Hematopoietic multipotent progenitor cell treated with erythropoietin and hydrocortisone succinate and interleukin-3 and kit ligand, for 15 days (in vitro differentiated cells): Measurements from ENCODE around the gene REV1.
"Not testable (repeated sequence)": the region's sequence is repeated elsewhere in the genome, so short reads cannot be mapped to it uniquely, and the experiment has no call there.

ENCODE experiments used
- DNase-seq: peaks from one replicate; pipeline ENCODE4 v3.0.0-alpha.2; 2015; ENCODE audit warnings: low spot score

REV1 gene

DNA sequence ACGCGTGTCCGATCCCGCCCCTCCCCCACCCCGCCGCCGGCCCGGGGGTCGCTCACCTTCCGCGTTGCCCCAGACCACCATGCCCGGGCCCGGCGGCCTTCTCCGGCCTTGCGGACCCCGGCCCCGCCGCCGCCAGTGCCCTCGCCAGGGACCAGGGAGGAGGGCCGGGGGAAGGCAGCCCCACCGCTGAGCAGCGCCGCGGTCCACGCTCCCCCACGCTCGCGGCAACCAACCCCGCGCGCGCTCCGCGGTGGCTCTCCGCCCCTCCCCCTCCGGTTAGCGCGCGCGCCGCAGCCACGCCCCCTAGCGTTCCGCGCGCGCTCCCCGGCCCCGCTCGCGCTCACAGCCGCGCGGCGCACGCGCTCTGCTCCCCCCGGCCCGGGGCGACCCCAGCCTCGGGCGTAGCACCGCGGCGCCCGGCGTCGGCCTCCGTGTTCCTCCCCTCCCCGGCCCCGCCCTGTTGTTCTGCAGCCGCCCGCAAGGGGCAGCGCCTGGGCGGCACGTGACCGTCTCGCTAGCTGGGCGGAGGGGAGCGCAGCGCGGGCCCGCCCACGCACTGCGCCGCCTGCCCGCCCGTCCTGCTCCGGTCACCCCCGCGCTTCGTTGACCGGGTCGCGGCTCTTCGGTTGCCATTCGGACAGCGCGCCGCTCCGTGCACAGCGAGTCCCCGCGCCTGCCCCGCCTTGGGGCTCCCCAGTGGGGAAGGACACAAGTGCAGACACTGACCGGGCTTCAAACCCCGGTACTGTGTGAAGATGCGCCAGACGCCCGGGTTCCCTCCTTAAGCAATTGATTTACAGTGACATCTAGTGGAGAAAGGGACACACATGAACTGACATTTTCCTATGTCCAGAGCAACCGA is at the start of gene REV1:
REV1 (minus strand) TSS at position 257 of the 862 bp plus-strand sequence. CDS start 25,042 bp downstream, outside the sequence.
- DNase-seq, result peak; percentile 93

DNA sequence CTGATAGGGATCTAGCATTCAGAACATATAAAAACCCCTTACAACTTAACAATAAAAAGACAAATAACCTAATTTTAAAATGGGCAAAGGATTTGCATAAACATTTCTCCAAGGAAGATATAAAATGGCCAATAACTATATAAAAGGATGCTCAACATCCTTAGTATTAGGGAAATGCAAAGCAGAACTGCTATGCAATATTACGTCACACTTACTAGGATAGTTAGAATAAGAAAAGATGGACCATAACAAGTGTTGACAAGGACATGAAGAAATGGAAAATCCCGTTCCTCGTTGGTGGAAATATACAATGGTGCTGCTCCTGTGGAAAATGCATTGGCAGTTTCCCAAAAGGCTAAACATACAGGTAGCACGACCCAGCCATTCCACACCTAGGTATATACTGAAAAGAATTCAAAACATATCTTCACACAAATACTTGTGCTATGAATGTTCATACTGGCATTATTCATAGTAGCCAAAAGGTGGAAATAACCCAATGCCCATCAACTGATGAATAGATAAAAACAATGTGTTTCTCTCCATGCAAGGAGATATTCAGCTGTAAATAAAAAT is 48.2 kb upstream of the REV1 start:
- DNase-seq, result no peak

DNA sequence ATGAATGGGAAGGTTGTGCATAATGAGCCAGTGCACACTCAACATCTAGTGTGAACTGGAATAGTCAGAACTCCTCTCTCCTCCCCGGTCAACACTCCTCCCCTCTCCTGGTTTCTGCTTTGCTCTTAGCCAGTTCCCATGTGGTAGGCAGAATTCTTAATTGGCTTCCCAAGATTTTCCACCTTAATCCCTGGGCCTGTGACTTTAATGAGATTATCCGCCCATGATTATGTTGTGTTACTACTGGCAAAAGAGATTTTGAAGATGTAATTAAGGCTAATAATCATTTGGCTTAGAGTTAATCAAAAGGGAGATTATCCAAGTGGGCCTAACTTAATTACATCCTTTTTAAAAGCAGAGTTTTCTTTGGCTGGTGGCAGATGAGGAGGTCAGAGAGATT is 34.2 kb upstream of the REV1 start:
- DNase-seq, result no peak

DNA sequence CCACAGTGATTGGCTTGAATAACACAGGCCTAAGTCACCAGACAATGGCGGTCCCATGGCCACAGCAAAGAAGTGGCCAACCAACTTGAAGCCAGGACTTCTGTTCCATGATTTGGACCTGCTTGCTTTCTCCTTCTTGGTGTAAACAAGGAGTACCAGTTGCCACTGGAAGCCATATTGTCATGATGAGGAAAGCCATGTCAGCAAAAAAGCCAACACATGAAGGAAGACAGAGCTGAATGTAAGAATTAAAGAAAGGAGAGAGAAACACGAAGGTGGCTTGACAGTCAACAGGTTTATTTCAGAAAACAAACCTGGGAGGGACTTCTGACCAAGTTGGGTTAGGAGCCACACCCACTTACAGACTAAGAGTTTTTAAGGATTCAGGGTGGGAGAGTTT is 32.3 kb upstream of the REV1 start:
- no peak for DNase-seq

DNA sequence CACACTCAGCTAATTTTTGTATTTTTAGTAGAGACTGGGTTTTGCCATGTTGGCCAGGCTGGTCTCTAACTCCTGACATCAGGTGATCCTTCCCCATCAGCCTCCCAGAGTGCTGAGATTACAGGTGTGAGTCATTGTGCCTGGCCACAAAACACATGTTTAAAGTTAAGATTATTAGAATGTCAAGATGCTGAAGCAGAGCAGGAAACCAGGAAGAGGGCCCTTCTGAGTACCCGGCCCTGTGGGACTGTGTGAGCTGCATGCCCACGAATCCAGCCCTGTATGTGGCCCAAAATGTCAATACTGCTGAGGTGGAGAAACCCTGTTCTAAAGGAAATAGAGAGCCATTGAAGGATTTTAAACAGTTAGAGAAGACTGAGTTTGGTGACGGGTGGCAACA is 31.0 kb upstream of the REV1 start:
- DNase-seq, result no peak

DNA sequence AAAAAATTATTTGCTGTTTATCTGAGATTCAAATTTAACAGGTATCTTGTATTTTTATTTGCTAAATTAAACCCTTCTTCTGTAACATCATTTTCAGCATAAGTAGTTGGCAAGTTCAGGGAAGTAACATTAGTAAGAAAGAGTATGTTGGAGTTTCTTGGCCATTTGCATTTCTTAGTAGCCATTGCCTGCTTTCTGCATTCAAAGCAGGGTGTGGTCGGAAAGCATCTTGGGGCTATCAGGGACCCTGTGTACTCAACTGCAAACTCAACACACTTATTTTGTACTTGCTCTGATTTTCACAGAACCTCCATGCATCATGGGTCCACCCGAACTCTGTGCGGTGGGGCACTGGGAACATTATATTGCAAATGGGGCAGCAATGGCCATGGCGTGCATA is 30.4 kb upstream of the REV1 start:
- DNase-seq, result no peak

DNA sequence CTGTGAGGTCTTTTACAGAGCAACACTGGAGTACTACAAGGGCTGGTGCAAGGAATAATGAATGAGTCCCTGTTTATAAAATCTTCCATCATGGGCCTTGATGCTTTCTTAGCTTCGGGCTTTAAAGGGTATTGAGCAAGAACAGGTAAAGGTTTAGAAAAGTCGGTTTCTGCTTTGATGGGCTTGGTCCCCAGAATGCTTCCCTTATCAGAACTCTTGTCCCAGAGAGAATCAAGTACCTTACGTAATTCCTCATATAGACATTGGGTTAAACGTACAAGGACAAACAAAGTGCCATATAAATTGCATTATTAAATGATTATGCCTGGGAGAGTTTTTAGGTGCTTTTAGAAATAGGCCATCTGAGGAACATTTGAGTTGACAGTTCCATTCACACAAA is 24.5 kb upstream of the REV1 start:
- no peak for DNase-seq

DNA sequence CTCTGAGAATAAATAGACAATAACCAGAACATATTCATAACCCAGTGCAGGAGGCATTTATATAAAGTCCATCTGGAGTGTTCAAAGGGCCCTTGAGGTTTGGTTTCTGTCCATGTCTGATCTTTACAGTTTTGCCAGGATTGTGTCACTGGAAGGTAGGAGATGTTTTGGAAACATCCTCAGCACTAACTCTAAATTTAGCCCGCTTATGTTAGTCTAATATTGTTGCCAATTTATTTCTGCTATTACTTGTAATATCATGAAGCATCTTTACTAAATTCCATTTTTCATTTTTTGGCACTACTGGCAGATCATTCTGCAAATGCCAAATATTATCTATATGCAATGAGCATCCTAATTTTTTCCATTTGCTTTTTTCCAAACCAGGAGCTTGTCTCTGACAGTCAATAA is 22.4 kb upstream of the REV1 start:
- no peak for DNase-seq

DNA sequence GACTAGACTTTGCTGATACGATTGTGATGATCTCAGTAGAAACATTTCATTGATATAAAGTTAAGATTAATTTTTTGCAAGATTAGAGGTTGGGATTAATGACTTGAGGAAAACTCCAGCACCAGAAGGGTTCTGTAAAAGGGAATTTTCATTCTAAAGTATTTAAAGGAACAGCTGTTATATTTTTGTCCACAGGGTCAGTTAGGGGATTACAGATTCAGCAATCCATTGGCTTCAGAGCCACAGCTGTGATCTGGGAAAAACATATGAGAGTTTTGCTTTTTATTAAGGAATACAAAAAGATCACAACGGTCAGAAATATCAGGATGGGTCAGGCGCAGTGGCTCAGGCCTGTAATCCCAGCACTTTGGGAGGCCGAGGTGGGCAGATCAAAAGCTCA is 19.6 kb upstream of the REV1 start:
- no peak for DNase-seq

DNA sequence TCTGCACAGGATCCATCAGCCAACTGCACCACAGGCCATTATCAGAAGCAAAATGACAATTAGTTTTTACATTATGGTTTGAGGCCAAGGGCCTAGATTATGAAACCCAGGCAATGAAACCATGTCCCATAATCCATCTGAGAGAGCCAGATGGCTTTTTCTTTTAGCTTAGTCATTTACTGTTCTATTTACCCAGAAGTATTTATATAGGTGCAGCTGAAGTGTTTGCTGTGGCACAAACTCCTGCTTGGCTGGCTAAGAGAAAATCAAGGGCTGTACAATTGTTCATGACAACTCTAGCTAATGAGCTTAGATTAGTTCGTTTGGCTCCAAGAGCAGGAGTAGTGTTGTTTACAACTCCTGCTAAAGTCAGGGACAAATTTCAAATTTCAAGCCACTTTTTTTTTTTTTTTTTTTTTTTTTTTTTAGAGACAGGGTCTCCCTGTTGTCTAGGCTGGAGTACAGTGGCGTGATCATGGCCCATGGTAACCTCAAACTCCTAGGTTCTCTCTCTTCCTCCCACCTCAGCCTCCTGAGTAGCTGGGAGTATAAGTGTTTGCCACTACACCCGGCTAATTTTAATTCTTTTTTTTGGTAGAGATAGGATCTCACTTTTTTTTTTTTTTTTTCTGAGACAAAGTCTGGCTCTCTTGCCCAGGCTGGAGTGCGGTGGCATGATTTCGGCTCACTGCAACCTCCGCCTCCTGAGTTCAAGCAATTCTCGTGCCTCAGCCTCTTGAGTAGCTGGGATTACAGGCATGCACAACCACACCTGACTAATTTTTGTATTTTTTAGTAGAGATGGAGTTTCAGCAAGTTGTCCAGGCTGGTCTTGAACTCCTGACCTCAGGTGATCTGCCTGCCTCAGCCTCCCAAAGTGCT is 18.4 kb upstream of the REV1 start:
- DNase-seq, result no peak

DNA sequence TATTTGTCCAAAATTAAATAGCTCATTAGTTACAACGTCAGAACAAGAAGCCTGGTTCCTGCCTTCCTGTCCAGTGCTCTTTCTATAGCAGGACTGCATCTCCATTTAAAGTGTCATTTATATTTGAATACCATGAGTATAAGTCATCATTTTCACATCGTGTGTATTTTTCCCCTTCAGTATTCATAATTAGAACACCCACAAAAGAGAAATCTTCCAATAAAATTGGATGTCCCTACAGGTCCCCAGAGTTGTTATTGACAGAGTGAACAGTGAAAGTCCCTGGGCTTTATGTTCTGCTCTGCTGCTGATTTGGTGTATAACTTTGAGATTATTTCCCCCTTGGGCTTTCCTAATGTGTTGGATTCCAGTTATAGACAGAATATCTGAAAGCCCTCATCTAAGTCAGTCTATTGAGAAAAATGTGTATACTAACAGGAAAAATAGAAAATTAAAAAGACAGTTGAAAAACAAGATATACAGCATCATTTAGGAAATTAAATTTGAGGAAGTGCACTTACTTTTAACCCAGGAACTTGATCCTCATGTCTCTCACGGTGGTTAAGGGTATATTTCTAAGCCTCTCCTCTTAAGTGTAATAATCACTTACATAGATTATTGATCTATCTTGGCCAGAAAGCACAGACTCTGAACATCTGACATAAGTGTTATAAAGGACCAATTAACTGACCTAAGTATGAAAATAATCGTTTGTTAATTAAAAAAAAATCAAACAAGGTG is 15.2 kb upstream of the REV1 start:
- no peak for DNase-seq

DNA sequence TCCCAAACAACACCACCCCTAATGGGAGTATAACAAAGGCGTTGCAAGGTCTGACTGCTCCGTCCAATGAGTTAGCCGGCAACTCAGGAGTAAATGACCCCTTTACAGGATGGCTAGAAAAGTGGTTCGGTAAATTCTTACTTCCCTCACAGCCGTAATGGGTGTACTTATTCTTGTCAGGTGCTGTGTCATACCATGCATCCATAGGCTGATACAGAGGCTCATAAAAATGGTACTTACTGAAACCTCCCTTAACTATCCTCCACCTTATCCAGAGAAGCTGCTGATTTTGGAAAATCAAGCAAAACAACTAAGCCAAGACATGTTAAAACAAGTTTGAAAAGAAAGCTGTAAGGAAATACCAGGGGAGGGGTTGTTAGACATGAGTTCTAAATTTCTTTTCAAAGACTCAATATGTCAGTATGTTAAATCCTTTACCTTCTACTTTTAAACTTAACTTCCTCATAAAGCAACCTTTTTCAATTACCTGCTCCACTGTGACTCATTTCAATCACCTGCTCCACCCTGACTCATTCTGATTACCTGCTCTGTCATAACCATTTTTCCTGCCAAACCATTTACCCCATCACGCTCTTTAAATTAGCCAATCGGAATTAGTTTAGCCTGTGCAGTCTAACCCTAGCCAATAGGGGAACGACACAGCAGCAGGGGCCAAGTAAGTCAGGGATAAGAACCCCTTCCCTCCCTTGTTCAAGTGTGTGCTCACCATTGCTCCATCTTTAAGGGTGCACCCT is 14.0 kb upstream of the REV1 start:
- DNase-seq, result not testable (repeated sequence)

DNA sequence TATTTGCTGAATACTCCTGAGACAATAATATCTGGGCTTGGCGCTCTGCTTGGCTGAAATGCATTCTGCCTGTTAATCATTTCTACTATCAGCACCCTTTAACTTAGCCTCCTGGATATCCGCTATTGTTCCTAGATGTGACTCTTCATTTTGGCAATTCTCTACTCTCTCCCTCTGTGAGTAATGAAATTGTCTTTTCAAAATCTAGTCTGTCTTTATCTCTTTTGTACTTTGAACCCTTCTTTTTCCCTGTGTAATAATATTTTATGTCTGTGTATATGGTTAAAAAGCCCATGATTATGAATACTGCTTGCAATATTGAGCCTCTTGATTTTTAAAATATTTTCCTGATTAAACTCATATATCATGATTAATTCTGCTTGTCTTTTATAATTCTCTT is 6.2 kb upstream of the REV1 start:
- DNase-seq, result no peak

DNA sequence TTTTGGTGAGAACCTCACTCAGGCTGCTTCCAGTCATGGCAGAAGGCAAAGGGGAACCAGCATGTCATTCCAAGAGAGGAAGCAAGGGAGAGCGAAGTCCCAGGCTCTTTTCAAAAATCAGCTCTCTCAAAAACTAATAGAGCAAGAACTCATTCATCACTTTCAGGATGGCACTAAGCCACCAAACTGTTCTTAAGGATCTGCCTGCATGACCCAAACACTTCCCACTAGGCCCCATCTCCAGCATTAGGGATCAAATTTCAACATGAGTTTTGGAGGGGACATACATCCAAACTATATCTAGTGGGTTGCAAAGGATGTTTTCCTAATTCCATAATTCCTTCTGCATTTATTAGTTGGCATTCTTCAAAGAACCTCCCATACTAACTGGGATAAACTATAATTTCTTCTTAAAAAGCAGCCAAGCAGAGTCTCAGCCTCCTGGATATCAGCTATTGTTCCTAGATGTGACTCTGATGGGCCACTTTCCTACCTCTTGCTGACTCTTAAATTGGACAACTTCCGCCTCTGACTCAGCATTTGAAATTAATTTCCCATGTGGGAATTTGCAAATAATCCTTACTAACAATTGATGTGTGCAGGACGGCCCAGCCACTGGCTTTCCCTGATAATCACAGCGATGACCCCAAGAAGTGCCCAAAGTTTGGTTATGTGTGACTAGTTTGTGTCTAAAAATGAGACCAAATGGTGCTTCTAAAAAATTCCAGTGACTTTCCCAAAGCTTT is 5.5 kb upstream of the REV1 start:
- no peak for DNase-seq

DNA sequence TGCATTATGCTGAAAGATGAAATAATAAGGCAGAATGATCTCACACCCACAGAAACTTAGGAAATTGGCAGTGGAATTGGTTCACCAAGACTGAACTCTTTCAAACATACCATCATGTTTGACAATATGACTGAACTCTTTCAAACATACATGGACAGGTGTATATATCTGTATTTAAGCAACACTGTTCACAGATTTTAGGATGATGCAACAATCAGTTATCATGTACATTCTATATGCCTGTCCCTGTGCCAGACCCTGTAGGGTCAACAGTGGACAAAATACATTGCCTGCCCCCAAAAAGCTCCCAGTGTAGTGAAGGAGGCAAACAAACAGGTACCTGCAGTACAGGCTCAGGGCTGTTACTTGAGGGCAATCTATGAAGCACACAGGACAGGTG is 2.9 kb upstream of the REV1 start:
- DNase-seq, result no peak

DNA sequence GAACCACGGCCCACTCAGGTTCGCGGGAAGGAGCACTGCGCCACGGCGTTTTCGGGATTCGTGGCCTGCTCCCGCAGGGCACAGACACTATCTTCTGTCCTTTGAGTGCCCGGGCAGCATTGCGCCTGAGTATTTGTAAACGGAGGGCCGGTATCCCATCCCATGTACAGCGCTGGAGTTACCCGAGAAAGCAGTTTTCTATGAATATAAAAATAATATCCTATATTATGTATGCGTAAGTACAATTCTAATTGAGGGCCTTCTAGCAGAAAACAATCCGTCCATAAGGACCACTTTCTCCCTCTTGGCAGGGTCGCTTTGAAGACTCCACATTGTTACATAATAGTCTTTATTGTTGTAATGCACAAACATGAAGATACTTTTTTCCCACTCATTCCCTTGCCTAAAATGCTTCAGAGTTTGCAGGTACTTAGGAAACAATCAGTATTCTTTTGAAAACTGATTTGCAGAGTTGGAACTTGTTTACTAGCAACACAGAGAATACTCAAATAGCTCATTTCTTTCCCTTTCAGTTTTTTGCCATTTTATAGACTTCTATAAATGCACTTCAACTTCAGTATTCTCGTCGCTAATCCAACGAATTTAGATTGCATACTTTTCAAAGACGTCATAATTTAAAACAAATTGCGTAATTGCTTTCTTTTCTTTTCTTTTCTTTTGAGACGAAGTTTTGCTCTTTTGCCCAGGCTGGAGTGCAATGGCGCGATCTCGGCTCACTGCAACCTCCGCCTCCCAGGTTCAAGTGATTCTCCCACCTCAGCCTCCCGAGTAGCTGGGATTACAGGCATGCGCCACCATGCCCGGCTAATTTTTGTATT is 1.0 kb upstream of the REV1 start:
- no peak for DNase-seq

DNA sequence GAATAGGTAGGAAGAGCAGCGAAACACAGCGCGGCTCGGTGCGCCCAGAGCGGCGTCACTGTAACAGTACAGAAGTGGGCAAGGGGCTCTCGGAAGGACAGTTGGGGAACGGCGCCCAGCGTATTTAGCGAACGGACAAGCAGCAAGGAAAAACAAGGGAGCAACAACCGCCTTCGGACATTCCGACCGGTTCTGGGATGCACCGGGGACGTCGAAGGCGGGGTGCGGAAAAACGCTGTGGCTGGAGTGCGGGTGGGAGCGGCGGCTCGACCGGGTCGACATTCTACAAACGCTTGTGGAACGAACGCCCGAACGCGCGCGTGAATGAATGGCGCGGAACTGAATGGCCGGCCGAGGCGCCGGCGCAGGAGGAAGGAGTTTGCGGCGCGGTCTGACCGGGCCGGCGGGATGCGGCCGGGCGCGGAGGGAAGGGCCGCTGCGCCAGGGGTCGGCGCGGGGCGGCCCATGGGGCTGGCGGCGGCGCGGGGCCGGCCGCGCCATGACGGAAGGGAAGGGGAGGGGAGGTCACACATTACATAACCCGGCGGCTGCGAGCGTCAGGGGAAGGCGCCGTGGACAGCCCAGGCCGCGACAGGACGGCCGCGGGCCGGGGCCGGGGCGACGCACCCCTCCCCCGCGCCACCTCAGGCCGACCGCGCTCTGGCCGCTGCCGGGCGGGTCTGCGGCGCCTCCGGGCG is 605 bp downstream of the REV1 start:
- DNase-seq, result peak; percentile 27

DNA sequence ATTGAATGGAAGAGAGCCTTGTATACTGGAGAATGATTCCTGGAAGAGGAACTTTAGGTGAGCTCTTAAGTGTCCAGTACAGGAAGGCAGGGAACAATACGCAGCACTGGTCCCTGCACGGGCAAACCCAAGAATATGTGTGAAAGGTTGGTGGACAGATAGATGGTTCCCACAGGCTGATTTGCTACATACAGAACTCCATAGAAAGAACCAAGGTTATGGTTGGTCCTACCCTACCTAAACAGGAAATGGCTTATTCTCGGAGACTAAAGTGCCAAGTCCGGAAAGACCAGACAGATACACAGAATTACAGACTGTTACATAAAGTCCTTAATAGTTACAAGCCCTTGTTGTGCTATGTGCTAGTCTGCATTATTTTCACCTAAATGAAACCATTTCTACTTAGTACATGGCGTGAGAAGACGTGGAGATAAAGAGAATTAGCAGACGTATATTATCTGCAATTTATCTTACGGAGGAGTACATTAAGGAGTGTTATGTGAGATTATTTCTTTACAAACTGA is 1.2 kb downstream of the REV1 start:
- DNase-seq, result peak; percentile 47

DNA sequence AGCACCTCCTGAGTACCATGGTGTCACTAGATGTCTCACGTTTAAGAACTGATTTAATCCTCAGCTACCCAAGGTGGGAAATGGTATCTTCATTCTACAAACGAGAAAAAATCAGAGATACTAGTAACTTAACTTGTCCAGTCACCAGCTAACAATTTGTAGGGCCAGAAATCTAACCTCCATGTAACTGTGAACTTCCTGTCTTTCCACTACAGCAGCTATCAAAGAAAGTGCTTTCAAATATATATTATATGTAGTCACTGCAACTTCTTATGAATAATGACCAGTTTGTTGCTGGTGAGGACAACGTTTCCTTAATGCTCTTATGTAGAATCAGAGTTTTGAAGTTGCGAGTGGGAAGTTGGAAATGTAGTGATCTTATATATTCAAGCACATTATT is 1.9 kb downstream of the REV1 start:
- DNase-seq, result no peak
